IMR-90 (cell line): Measurements from ENCODE around the gene PRR33.

Experiments used
- BHLHE40 ChIP-seq: fragments of 150-350 bp; IDR thresholded peaks from 2 replicates; pipeline ENCODE4 v1.6.1; 2016; ENCODE audit warnings: mild to moderate bottlenecking, low read depth, low read length
- CEBPB ChIP-seq: IDR thresholded peaks from 2 replicates; pipeline ENCODE4 v1.6.1; 2012; ENCODE audit warnings: low read depth, low read length, improper control_type of control experiment
- CHD1 ChIP-seq: IDR thresholded peaks from 2 replicates; pipeline ENCODE4 v1.6.1; 2012; ENCODE audit warnings: low read depth, low read length, improper control_type of control experiment
- MAZ ChIP-seq: IDR thresholded peaks from 2 replicates; pipeline ENCODE4 v1.6.1; 2012; ENCODE audit warnings: low read depth, mild to moderate bottlenecking, low read length, improper control_type of control experiment, moderate library complexity, borderline replicate concordance
- MXI1 ChIP-seq: IDR thresholded peaks from 2 replicates; pipeline ENCODE4 v1.6.1; 2012; ENCODE audit warnings: low read depth, mild to moderate bottlenecking, low read length, moderate library complexity, borderline replicate concordance
- POLR2A ChIP-seq: IDR thresholded peaks from 2 replicates; pipeline ENCODE4 v1.6.1; 2012; ENCODE audit warnings: mild to moderate bottlenecking, low read depth, low read length
- RAD21 ChIP-seq: IDR thresholded peaks from 2 replicates; pipeline ENCODE4 v1.6.1; 2012; ENCODE audit warnings: low read length, improper control_type of control experiment
- RCOR1 ChIP-seq: IDR thresholded peaks from 2 replicates; pipeline ENCODE4 v1.6.1; 2012; ENCODE audit warnings: mild to moderate bottlenecking, low read length, improper control_type of control experiment; ENCODE audit not compliant: insufficient replicate concordance
- RFX5 ChIP-seq: IDR thresholded peaks from 2 replicates; pipeline ENCODE4 v1.8.0; 2012; ENCODE audit warnings: low read depth, mild to moderate bottlenecking, low read length, moderate library complexity
- SMC3 ChIP-seq: fragments of 150-350 bp; IDR thresholded peaks from 2 replicates; pipeline ENCODE4 v1.6.1; 2016; ENCODE audit warnings: low read depth, mild to moderate bottlenecking, antibody characterized with exemption, low read length, moderate library complexity
- TF ChIP-seq, protein P1 (sequence below): conservative IDR thresholded peaks from 2 replicates; pipeline ENCODE4 v1.5.1; 2012; ENCODE audit warnings: mild to moderate bottlenecking, low read depth, low read length, improper control_type of control experiment
- TF ChIP-seq, protein P2 (sequence below): fragments of 150-350 bp; IDR thresholded peaks from 2 replicates; pipeline ENCODE4 v1.6.1; 2016; ENCODE audit warnings: low read depth, mild to moderate bottlenecking, low read length, moderate library complexity, borderline replicate concordance

DNA sequence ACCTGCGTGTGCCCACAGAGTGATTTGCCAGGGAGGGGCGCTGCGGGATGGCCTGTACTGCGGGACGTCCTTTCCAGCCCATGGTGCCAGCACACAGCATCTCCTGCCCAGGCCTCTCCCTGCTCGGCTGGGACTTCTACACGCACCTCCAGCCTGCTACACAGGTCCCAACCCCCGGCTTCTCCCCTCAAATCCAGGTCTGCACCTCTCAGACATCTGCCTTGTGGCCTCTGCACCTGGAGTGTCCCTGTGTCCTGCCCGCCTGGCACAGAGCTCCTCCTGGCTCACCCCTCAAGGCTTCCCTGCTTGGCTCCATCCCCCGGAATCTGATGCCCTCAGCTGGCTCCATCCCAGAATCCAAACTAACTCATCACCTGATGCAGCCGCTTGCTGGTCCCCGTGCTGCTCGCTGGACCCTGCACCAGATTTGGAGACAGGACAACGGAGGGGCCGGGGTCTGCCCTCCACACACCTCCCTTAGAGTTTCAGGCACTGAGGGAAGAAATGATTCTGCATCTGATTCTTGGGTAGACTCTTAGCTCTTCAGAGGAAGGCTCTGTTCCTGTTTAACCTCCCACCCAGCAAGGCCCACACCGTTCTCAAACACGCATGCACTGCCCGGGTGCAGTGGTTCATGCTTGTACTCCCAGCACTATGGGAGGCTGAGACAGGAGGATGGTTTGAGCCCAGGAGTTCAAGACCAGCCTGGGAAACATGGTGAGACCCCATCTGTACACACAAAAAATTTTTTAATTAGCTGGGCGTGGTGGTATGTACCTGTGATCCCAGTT is 42.9 kb downstream of the PRR33 start:
- TF ChIP-seq, protein P1, sequence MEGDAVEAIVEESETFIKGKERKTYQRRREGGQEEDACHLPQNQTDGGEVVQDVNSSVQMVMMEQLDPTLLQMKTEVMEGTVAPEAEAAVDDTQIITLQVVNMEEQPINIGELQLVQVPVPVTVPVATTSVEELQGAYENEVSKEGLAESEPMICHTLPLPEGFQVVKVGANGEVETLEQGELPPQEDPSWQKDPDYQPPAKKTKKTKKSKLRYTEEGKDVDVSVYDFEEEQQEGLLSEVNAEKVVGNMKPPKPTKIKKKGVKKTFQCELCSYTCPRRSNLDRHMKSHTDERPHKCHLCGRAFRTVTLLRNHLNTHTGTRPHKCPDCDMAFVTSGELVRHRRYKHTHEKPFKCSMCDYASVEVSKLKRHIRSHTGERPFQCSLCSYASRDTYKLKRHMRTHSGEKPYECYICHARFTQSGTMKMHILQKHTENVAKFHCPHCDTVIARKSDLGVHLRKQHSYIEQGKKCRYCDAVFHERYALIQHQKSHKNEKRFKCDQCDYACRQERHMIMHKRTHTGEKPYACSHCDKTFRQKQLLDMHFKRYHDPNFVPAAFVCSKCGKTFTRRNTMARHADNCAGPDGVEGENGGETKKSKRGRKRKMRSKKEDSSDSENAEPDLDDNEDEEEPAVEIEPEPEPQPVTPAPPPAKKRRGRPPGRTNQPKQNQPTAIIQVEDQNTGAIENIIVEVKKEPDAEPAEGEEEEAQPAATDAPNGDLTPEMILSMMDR, result no peak
- no peak for TF ChIP-seq POLR2A
- TF ChIP-seq MXI1, result no peak
- TF ChIP-seq RAD21, result no peak
- no peak for TF ChIP-seq BHLHE40
- no peak for TF ChIP-seq MAZ
- TF ChIP-seq RFX5, result no peak
- TF ChIP-seq, protein P2, sequence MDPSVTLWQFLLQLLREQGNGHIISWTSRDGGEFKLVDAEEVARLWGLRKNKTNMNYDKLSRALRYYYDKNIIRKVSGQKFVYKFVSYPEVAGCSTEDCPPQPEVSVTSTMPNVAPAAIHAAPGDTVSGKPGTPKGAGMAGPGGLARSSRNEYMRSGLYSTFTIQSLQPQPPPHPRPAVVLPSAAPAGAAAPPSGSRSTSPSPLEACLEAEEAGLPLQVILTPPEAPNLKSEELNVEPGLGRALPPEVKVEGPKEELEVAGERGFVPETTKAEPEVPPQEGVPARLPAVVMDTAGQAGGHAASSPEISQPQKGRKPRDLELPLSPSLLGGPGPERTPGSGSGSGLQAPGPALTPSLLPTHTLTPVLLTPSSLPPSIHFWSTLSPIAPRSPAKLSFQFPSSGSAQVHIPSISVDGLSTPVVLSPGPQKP, result no peak
- TF ChIP-seq RCOR1, result no peak
- TF ChIP-seq SMC3, result no peak
- TF ChIP-seq CEBPB, result no peak
- TF ChIP-seq CHD1, result no peak
